Gastroesophageal sphincter (tissue), 4 donors: Measurements from ENCODE around the gene CDR2L. TPM values are rescaled to one million over a fixed set of nuclear protein-coding genes. Genes with fewer than 3 reads are reported as not detected.

ENCODE experiments used
- ATAC-seq: fragments of 150-250 bp; one replicate; pipeline ENCODE4 v1.9.1; 2016; ENCODE audit warnings: mild to moderate bottlenecking, moderate library complexity
- H3K27ac ChIP-seq, 4 donors: fragments of 200-600 bp; sonication (generic) in 3 of 4; 1 replicate in 3 of 4; 2 replicates in 1 of 4; pipeline ENCODE4 v1.5.1; 2016 to 2019
- H3K27me3 ChIP-seq: fragments of 200-600 bp; sonication (generic); one replicate; pipeline ENCODE4 v1.5.1; 2019
- H3K36me3 ChIP-seq, 2 donors: fragments of 200-600 bp; sonication (generic); one replicate each; pipeline ENCODE4 v1.5.1; 2019; ENCODE audit warnings: control low read depth in 1 of 2
- H3K4me1 ChIP-seq, 3 donors: fragments of 200-600 bp; sonication (generic); 1 replicate in 2 of 3; 2 replicates in 1 of 3; pipeline ENCODE4 v1.5.1; 2016 to 2019; ENCODE audit warnings: control low read depth in 2 of 3
- H3K4me3 ChIP-seq, 2 donors: fragments of 200-600 bp; sonication (generic); one replicate each; pipeline ENCODE4 v1.5.1; 2019; ENCODE audit warnings: mild to moderate bottlenecking in 1 of 2, moderate library complexity in 1 of 2
- H3K9me3 ChIP-seq, 3 donors: fragments of 200-600 bp; sonication (generic); one replicate each; pipeline ENCODE4 v1.5.1; 2017 to 2019; ENCODE audit warnings: control low read depth in 2 of 3
- EP300 ChIP-seq: sonication (generic); formaldehyde crosslinking; IDR thresholded peaks from one replicate; pipeline ENCODE4 v1.6.1; 2017; ENCODE audit warnings: antibody characterized with exemption, mild to moderate bottlenecking
- POLR2A ChIP-seq, 2 donors: fragments of 450-650 bp; IDR thresholded peaks; one replicate each; pipeline ENCODE4 v1.6.1; 2017; ENCODE audit warnings: antibody characterized with exemption in 2 of 2, mild to moderate bottlenecking in 2 of 2, moderate library complexity in 1 of 2
- POLR2AphosphoS5 ChIP-seq: sonication (generic); formaldehyde crosslinking; IDR thresholded peaks from one replicate; pipeline ENCODE4 v1.6.1; 2017; ENCODE audit warnings: antibody characterized with exemption
- WGBS, 2 donors: methylation state at CpG; one replicate each; pipeline ENCODE4 v1.1.5; 2018; ENCODE audit warnings: low coverage in 1 of 2; 5-methylcytosine and 5-hydroxymethylcytosine counted together
- total RNA-seq, 4 donors: library from RNA; depleted of rRNA; stranded (reverse); fragments of >200 nt; gene quantifications; one replicate each; pipeline ENCODE4 v1.1.0, GENCODE V29; 2016
- TF ChIP-seq, protein P1 (sequence below), 4 experiments: fragments of 200-600 bp in 2 of 4; fragments of 450-650 bp in 2 of 4; sonication (generic) in 1 of 4; IDR thresholded peaks; one replicate each; pipeline ENCODE4 v1.5.1; 2017 to 2019; ENCODE audit warnings: antibody characterized with exemption in 4 of 4, mild to moderate bottlenecking in 2 of 4, moderate library complexity in 2 of 4

The CDR2L gene
- total RNA-seq, 4 donors from 2014 or later, result 11.8 to 35.3 (median 18.1) TPM

DNA sequence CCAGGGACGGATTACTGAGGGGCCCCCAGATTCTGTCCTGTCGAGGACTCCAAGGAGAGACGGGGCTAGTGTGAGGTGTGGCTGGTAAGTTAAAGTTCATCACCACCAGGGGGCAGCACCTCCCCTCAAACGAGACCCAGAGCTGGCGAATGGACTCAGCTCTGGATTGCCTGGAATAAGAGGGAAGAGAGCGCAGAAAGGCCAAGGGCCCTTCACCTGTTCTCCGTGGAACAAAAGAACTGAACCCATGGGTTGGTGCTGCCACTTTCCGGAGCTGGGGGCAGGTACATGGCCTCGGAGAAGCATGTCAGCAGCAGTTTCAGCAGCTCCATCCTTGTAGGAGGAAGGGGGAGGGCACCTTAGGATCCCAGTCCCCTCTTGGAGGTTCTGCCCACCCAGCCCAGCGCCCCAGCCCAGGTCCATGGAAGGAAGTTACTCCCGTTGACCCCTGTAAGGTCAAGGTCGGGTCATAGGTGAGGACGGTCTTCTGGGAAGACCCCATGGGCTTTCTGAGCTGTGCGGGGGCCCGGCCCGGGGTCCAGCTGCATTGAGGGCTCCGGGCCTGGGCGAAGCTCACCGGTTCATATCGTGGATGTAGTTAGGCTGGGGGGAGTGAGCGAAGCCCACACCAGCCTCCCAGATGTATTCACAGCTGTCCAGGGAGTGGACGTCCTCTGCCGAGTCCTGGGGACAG lies 25.6 kb upstream of the CDR2L start:
- Histone ChIP-seq H3K4me1 (peaks cover 0 to 14% (median 0%) of the 10 kb centered on the region in 3 donors), H3K4me3 (no peak overlapping the region), H3K36me3 (no peaks in the 10 kb centered on the region), H3K9me3 (no peaks in the 10 kb centered on the region), H3K27me3 (peaks cover 8% of the 10 kb centered on the region), H3K27ac (no peak overlapping the region)
- WGBS, 2 donors, result 0% methylated on average over 4 of the region's 23 CpGs; no CpG with 5 or more reads in 1 of the 2 donors
- no peak for TF ChIP-seq EP300
- TF ChIP-seq POLR2A (IDR thresholded peaks at IDR 0.05), result no peak
- TF ChIP-seq, protein P1, sequence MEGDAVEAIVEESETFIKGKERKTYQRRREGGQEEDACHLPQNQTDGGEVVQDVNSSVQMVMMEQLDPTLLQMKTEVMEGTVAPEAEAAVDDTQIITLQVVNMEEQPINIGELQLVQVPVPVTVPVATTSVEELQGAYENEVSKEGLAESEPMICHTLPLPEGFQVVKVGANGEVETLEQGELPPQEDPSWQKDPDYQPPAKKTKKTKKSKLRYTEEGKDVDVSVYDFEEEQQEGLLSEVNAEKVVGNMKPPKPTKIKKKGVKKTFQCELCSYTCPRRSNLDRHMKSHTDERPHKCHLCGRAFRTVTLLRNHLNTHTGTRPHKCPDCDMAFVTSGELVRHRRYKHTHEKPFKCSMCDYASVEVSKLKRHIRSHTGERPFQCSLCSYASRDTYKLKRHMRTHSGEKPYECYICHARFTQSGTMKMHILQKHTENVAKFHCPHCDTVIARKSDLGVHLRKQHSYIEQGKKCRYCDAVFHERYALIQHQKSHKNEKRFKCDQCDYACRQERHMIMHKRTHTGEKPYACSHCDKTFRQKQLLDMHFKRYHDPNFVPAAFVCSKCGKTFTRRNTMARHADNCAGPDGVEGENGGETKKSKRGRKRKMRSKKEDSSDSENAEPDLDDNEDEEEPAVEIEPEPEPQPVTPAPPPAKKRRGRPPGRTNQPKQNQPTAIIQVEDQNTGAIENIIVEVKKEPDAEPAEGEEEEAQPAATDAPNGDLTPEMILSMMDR (IDR thresholded peaks at IDR 0.05), result peak in 3 of 4 experiments; percentile 80 to 92 (median 84)
- peak; percentile 27 for TF ChIP-seq POLR2AphosphoS5
- ATAC-seq, result peak; percentile 87

- no peaks in the 10 kb centered on the region for H3K36me3 ChIP-seq
- ATAC-seq, result no peak
- no peaks in the 10 kb centered on the region for H3K9me3 ChIP-seq
- no peak overlapping the region for H3K27ac ChIP-seq
- H3K27me3 ChIP-seq, result peaks cover 8% of the 10 kb centered on the region
- no peak for TF ChIP-seq POLR2A (IDR thresholded peaks at IDR 0.05)
- TF ChIP-seq, protein P1 (IDR thresholded peaks at IDR 0.05), result no peak
- no peak for TF ChIP-seq EP300
- TF ChIP-seq POLR2AphosphoS5, result no peak
- H3K4me1 ChIP-seq, result peaks cover 0 to 14% (median 0%) of the 10 kb centered on the region in 3 donors
- 100% methylated on average over 3 of the region's 18 CpGs; no CpG with 5 or more reads in 1 of the 2 donors for WGBS, 2 donors
- no peak overlapping the region for H3K4me3 ChIP-seq
Measured at GRCh38 chr17:74962622-74963394, 24.6 kb upstream of the CDR2L start.

DNA sequence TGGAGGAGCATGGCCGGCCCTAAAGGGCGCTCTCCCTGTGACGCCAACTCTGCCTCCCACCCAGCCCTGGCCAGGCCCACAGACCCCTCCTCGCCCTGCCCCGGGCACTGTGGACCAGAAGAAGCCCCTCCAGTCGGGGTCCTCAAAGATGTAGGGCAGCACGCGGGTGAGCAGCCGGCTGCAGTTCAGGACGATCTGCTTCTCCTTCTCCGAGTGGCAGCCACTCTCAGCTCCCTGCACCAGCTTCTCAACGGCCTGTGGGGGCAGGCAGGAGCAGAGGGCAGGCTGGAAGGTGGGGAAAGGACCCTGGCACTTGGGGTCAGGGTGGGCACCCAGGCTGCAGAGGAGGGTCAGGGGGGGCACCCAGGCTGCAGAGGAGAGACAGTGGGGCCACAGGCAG lies 23.8 kb upstream of the CDR2L start:
- WGBS, 2 donors, result no CpG with 5 or more reads among the region's 12 CpGs
- no peaks in the 10 kb centered on the region for H3K36me3 ChIP-seq
- H3K4me3 ChIP-seq, result no peak overlapping the region
- peaks cover under 1% of the 10 kb centered on the region for H3K27me3 ChIP-seq
- TF ChIP-seq POLR2A (IDR thresholded peaks at IDR 0.05) (no peak), POLR2AphosphoS5 (no peak), EP300 (no peak)
- TF ChIP-seq, protein P1 (IDR thresholded peaks at IDR 0.05), result no peak
- peaks cover 0 to 8% (median 0%) of the 10 kb centered on the region in 3 donors for H3K4me1 ChIP-seq
- no peak for ATAC-seq
- no peak overlapping the region for H3K27ac ChIP-seq
- no peaks in the 10 kb centered on the region for H3K9me3 ChIP-seq

DNA sequence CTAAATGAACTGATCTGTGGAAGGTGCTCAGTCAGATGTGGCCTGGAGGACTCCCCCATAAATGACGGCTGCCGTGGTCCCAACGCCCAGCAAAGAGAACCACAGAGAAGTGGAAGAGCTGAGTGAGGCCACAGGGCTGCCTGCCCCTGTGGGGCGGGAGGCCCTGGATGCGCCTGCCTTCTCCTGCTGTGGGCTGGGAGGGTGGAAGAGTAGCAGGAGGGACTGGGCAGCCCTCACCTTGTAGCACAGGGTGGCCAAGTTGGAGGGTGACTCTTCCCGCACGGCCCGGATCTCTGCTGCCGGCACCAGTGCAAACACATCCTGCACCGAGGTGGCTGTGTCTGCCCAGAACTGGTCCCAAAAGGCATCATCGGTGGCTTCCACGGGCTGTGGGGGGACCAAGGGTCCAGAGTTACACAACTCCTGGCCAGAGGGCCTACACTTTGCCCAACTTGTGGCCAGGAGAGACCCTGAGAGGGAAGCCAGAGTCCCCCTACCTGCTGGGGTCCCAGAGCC lies 23.1 kb upstream of the CDR2L start:
- no peak overlapping the region for H3K4me3 ChIP-seq
- H3K4me1 ChIP-seq, result peaks cover 0 to 8% (median 0%) of the 10 kb centered on the region in 3 donors
- H3K36me3 ChIP-seq, result no peaks in the 10 kb centered on the region
- no peak for ATAC-seq
- no CpG with 5 or more reads among the region's 12 CpGs for WGBS, 2 donors
- TF ChIP-seq, protein P1 (IDR thresholded peaks at IDR 0.05), result no peak
- TF ChIP-seq POLR2A (IDR thresholded peaks at IDR 0.05) (no peak), EP300 (no peak), POLR2AphosphoS5 (no peak)
- no peaks in the 10 kb centered on the region for H3K27me3 ChIP-seq
- no peak overlapping the region for H3K27ac ChIP-seq
- no peaks in the 10 kb centered on the region for H3K9me3 ChIP-seq
